ENCODE results near the gene UPK3B.
"Not testable (repeated sequence)": the region's sequence is repeated elsewhere in the genome, so short reads cannot be mapped to it uniquely, and the experiment has no call there.

UPK3B gene

GRCh38 chr7:76511911-76512885 is 1.8 kb downstream of the UPK3B start:
- H3K4me1 Mint-ChIP-seq; H3K4me3 Mint-ChIP-seq; ATAC-seq (replicated peaks; ENCODE audit: extremely low read depth, poor library complexity, severe bottlenecking); H3K27me3 Mint-ChIP-seq; H3K36me3 Mint-ChIP-seq (ENCODE audit: insufficient read depth); H3K27ac Mint-ChIP-seq (ENCODE audit: low read depth); H3K9me3 Mint-ChIP-seq; DNase-seq (ENCODE audit: low spot score in 2 of 2): not testable (repeated sequence)

- Mint-ChIP-seq H3K4me1 (no peaks in the 10 kb centered on the region), H3K27me3 (no peaks in the 10 kb centered on the region), H3K4me3 (no peak overlapping the region), H3K27ac (ENCODE audit: low read depth) (no peak overlapping the region), H3K9me3 (no peaks in the 10 kb centered on the region), H3K36me3 (ENCODE audit: insufficient read depth) (peaks cover 2% of the 10 kb centered on the region)
- ATAC-seq (replicated peaks; ENCODE audit: extremely low read depth, poor library complexity, severe bottlenecking) (no peak), DNase-seq (ENCODE audit: low spot score in 2 of 2) (peak in 1 of 2 donors; percentile 4)
These were observed 2.8 kb downstream of the UPK3B start for GRCh38 chr7:76512941-76513816.

- ATAC-seq (replicated peaks; ENCODE audit: extremely low read depth, poor library complexity, severe bottlenecking) (no peak), DNase-seq (ENCODE audit: low spot score in 2 of 2) (peak in 1 of 2 donors; percentile 5)
- Mint-ChIP-seq H3K27me3 (no peaks in the 10 kb centered on the region), H3K4me1 (no peaks in the 10 kb centered on the region), H3K9me3 (no peaks in the 10 kb centered on the region), H3K4me3 (no peak overlapping the region), H3K36me3 (ENCODE audit: insufficient read depth) (peaks cover 2% of the 10 kb centered on the region), H3K27ac (ENCODE audit: low read depth) (no peak overlapping the region)
These were observed 3.8 kb downstream of the UPK3B start for GRCh38 chr7:76513817-76514799.

- no peaks in the 10 kb centered on the region for H3K27me3 Mint-ChIP-seq
- H3K9me3 Mint-ChIP-seq = no peaks in the 10 kb centered on the region
- H3K4me1 Mint-ChIP-seq = no peaks in the 10 kb centered on the region
- peak in 1 of 2 donors; percentile 6 for DNase-seq (ENCODE audit: low spot score in 2 of 2)
- ATAC-seq (replicated peaks; ENCODE audit: extremely low read depth, poor library complexity, severe bottlenecking) = no peak
- H3K36me3 Mint-ChIP-seq (ENCODE audit: insufficient read depth) = peaks cover 1% of the 10 kb centered on the region
- no peak overlapping the region for H3K27ac Mint-ChIP-seq (ENCODE audit: low read depth)
- no peak overlapping the region for H3K4me3 Mint-ChIP-seq
These were observed 4.8 kb downstream of the UPK3B start for GRCh38 chr7:76514926-76515771.

GRCh38 chr7:76515999-76516443 is 5.7 kb downstream of the UPK3B start:
- no peaks in the 10 kb centered on the region for H3K4me1 Mint-ChIP-seq
- H3K9me3 Mint-ChIP-seq = no peaks in the 10 kb centered on the region
- no peak overlapping the region for H3K27ac Mint-ChIP-seq (ENCODE audit: low read depth)
- ATAC-seq (replicated peaks; ENCODE audit: extremely low read depth, poor library complexity, severe bottlenecking) (no peak), DNase-seq (ENCODE audit: low spot score in 2 of 2) (no peak)
- peaks cover 1% of the 10 kb centered on the region for H3K36me3 Mint-ChIP-seq (ENCODE audit: insufficient read depth)
- H3K27me3 Mint-ChIP-seq = no peaks in the 10 kb centered on the region
- H3K4me3 Mint-ChIP-seq = no peak overlapping the region

GRCh38 chr7:76516932-76517331 is 6.6 kb downstream of the UPK3B start:
- H3K36me3 Mint-ChIP-seq (ENCODE audit: insufficient read depth); H3K27me3 Mint-ChIP-seq; H3K27ac Mint-ChIP-seq (ENCODE audit: low read depth); H3K9me3 Mint-ChIP-seq; H3K4me1 Mint-ChIP-seq; DNase-seq (ENCODE audit: low spot score in 2 of 2); H3K4me3 Mint-ChIP-seq; ATAC-seq (replicated peaks; ENCODE audit: extremely low read depth, poor library complexity, severe bottlenecking): not testable (repeated sequence)

GRCh38 chr7:76526183-76526582 is 15.8 kb downstream of the UPK3B start:
- H3K9me3 Mint-ChIP-seq; ATAC-seq (replicated peaks; ENCODE audit: extremely low read depth, poor library complexity, severe bottlenecking); DNase-seq (ENCODE audit: low spot score in 2 of 2); H3K27ac Mint-ChIP-seq (ENCODE audit: low read depth); H3K36me3 Mint-ChIP-seq (ENCODE audit: insufficient read depth); H3K4me1 Mint-ChIP-seq; H3K4me3 Mint-ChIP-seq; H3K27me3 Mint-ChIP-seq: not testable (repeated sequence)

GRCh38 chr7:76531643-76532042 is 21.3 kb downstream of the UPK3B start:
- not testable (repeated sequence) for H3K4me3 Mint-ChIP-seq; H3K4me1 Mint-ChIP-seq; ATAC-seq (replicated peaks; ENCODE audit: extremely low read depth, poor library complexity, severe bottlenecking); H3K27ac Mint-ChIP-seq (ENCODE audit: low read depth); H3K36me3 Mint-ChIP-seq (ENCODE audit: insufficient read depth); H3K27me3 Mint-ChIP-seq; H3K9me3 Mint-ChIP-seq; DNase-seq (ENCODE audit: low spot score in 2 of 2)

GRCh38 chr7:76543197-76543596 is 32.8 kb downstream of the UPK3B start, which contains the start of gene SPDYE16:
Gene SPDYE16, minus strand, starts transcription at chr7:76543297. Its CDS starts 1,838 bp downstream, at chr7:76541459.
- not testable (repeated sequence) for H3K9me3 Mint-ChIP-seq; DNase-seq (ENCODE audit: low spot score in 2 of 2); H3K4me3 Mint-ChIP-seq; ATAC-seq (replicated peaks; ENCODE audit: extremely low read depth, poor library complexity, severe bottlenecking); H3K27ac Mint-ChIP-seq (ENCODE audit: low read depth); H3K36me3 Mint-ChIP-seq (ENCODE audit: insufficient read depth); H3K27me3 Mint-ChIP-seq; H3K4me1 Mint-ChIP-seq

GRCh38 chr7:76549025-76549854 is 38.9 kb downstream of the UPK3B start:
- H3K9me3 Mint-ChIP-seq, H3K27me3 Mint-ChIP-seq: not testable (repeated sequence)
- peak overlapping the region; percentile 92 for H3K4me3 Mint-ChIP-seq
- H3K27ac Mint-ChIP-seq (ENCODE audit: low read depth) = peak overlapping the region; percentile 72
- peaks cover 14% of the 10 kb centered on the region for H3K36me3 Mint-ChIP-seq (ENCODE audit: insufficient read depth)
- peak; percentile 99 for ATAC-seq (replicated peaks; ENCODE audit: extremely low read depth, poor library complexity, severe bottlenecking)
- peak; percentile 52 to 62 for DNase-seq (ENCODE audit: low spot score in 2 of 2)
- H3K4me1 Mint-ChIP-seq = peaks cover 21% of the 10 kb centered on the region
